Esophagus (tissue), 2 donors: ENCODE measurements around the gene HSPH1. TPM values are rescaled to one million over a fixed set of nuclear protein-coding genes. Genes with fewer than 3 reads are reported as not detected.

ENCODE experiments used
- H3K27ac ChIP-seq, 2 donors: one replicate each; pipeline ENCODE4 v1.5.1; 2013; ENCODE audit warnings: low read depth in 2 of 2, mild to moderate bottlenecking in 2 of 2, inconsistent platforms in 1 of 2, low read length in 1 of 2, moderate library complexity in 1 of 2
- H3K27me3 ChIP-seq, 2 donors: one replicate each; pipeline ENCODE4 v1.6.1; 2013; ENCODE audit warnings: low read length in 2 of 2, control low read depth in 1 of 2, mild to moderate bottlenecking in 1 of 2; ENCODE audit not compliant: insufficient read depth in 2 of 2, control insufficient read depth in 1 of 2
- H3K36me3 ChIP-seq, 2 donors: one replicate each; pipeline ENCODE4 v1.6.1; 2013; ENCODE audit warnings: low read length in 1 of 2; ENCODE audit not compliant: control insufficient read depth in 2 of 2, insufficient read depth in 2 of 2
- H3K4me1 ChIP-seq, 2 donors: one replicate each; pipeline ENCODE4 v1.6.1; 2013; ENCODE audit warnings: low read length in 1 of 2; ENCODE audit not compliant: control insufficient read depth in 2 of 2, insufficient read depth in 2 of 2
- H3K4me3 ChIP-seq, 2 donors: one replicate each; pipeline ENCODE4 v1.5.1; 2013; ENCODE audit warnings: low read length in 2 of 2, mild to moderate bottlenecking in 2 of 2, low read depth in 1 of 2, moderate library complexity in 1 of 2
- H3K9me3 ChIP-seq, 2 donors: one replicate each; pipeline ENCODE4 v1.6.1; 2013; ENCODE audit warnings: mild to moderate bottlenecking in 2 of 2, low read depth in 1 of 2, low read length in 1 of 2, moderate library complexity in 1 of 2; ENCODE audit not compliant: control insufficient read depth in 2 of 2, insufficient read depth in 1 of 2
- WGBS, 2 donors: extraction: QIAGEN DNeasy Blood & Tissue Kit; methylation state at CpG; one replicate each; pipeline ENCODE4 v1.1.7; 2013; 5-methylcytosine and 5-hydroxymethylcytosine counted together
- polyA plus RNA-seq, 2 donors: library from polyadenylated mRNA; stranded (reverse); fragments of 200-250 nt; gene quantifications; one replicate each; pipeline ENCODE4 v1.2.3, GENCODE V29; 2013
- donor health status: healthy with polysubstance abuse.
- donor health status: Bipolar disorder and iron deficiency.

The HSPH1 gene
- polyA plus RNA-seq = 10 to 100 TPM; 22.0 to 31.3 TPM

GRCh38 chr13:31161557-31162150 lies at the start of gene HSPH1:
TSS of gene HSPH1 (minus strand) at chr13:31161904. CDS start at chr13:31161582, 322 bp downstream.
- H3K27ac ChIP-seq = peak within 1 kb of the TSS; percentile 89 to 94
- 0% methylated on average over 53 to 54 of the region's 54 CpGs for WGBS, 2 donors
- peak within 1 kb of the TSS; percentile 93 to 95 for H3K4me3 ChIP-seq
- H3K36me3 ChIP-seq = no peaks in the 10 kb centered on the region
- H3K4me1 ChIP-seq = no peaks in the 10 kb centered on the region
- H3K27me3 ChIP-seq = no peaks in the 10 kb centered on the region
- no peaks in the 10 kb centered on the region for H3K9me3 ChIP-seq

- Histone ChIP-seq H3K36me3 (no peaks in the 10 kb centered on the region), H3K27me3 (no peaks in the 10 kb centered on the region), H3K9me3 (no peaks in the 10 kb centered on the region), H3K4me3 (no peak overlapping the region), H3K4me1 (peaks cover 5 to 6% of the 10 kb centered on the region in 2 donors), H3K27ac (no peak overlapping the region)
- 31 to 38% methylated on average over 4 of the region's 4 CpGs for WGBS, 2 donors
These were observed 48.1 kb upstream of the HSPH1 start for GRCh38 chr13:31209841-31210210.

- Histone ChIP-seq H3K9me3 (no peaks in the 10 kb centered on the region), H3K4me3 (no peak overlapping the region), H3K36me3 (no peaks in the 10 kb centered on the region), H3K27me3 (no peaks in the 10 kb centered on the region), H3K4me1 (peaks cover 5 to 6% of the 10 kb centered on the region in 2 donors), H3K27ac (peak overlapping the region in 1 of 2 donors; percentile 55)
- WGBS, 2 donors = 29 to 45% methylated on average over 8 of the region's 8 CpGs
These were observed 47.6 kb upstream of the HSPH1 start for GRCh38 chr13:31209172-31209840.

DNA sequence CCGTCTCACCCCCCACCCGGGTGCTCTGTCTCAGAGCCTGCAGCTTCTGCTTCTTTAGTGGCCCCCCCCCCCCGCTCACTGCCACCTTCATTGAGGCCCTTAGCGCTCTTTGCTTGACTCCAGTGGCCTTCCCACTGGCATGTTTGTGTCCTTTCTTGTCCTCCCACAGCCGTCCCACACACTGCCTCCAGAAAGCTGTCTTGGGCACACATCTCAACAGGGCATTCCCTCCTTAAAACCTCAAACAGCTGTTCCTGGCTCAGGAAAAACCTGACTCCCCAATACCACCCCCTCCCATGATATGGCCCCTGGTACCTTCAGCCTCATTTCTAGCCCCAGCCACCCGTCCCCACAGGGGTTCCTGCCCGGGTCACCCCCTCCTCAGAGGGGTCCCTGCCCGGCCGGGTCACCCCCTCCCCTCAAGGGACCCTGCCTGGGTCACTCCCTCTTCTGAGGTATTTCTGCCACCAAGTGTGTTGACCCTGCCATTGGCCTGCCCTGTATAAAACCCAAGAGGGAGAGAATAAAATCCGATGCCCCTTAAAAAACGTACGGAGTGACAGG lies 46.9 kb upstream of the HSPH1 start:
- Histone ChIP-seq H3K4me3 (no peak overlapping the region), H3K4me1 (peaks cover 5 to 6% of the 10 kb centered on the region in 2 donors), H3K9me3 (no peaks in the 10 kb centered on the region), H3K27me3 (no peaks in the 10 kb centered on the region), H3K36me3 (no peaks in the 10 kb centered on the region), H3K27ac (no peak overlapping the region)
- 63 to 67% methylated on average over 11 to 12 of the region's 12 CpGs for WGBS, 2 donors

- Histone ChIP-seq H3K4me3 (no peak overlapping the region), H3K27me3 (no peaks in the 10 kb centered on the region), H3K4me1 (peaks cover 7% of the 10 kb centered on the region in 2 donors), H3K36me3 (no peaks in the 10 kb centered on the region), H3K9me3 (no peaks in the 10 kb centered on the region), H3K27ac (no peak overlapping the region)
- WGBS, 2 donors = 41 to 53% methylated on average over 15 of the region's 15 CpGs
These were observed 46.2 kb upstream of the HSPH1 start for GRCh38 chr13:31207661-31208552.

DNA sequence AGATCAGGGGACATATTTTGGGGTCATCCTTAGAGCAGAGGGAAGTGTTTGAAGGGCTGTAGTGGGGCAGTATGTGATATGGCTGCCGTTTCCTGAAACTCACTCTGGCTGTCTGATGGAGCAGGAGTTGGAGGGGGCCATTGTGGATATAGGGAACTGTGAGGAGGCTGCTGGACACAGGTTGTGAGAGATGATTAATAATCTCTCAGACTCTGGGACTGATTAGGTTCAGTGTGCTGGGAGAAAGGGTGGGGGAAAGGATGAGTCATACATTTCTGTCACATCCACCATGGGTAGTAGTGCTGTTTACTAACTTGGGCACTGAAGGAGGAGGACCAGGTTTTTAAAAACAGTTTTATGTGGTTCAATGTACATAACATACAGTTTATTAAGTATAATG lies 42.9 kb upstream of the HSPH1 start:
- Histone ChIP-seq H3K4me1 (peaks cover 7% of the 10 kb centered on the region in 2 donors), H3K27me3 (no peaks in the 10 kb centered on the region), H3K36me3 (no peaks in the 10 kb centered on the region), H3K27ac (no peak overlapping the region), H3K4me3 (no peak overlapping the region), H3K9me3 (no peaks in the 10 kb centered on the region)
- WGBS, 2 donors = 81 to 88% methylated on average over 1 of the region's 1 CpG

DNA sequence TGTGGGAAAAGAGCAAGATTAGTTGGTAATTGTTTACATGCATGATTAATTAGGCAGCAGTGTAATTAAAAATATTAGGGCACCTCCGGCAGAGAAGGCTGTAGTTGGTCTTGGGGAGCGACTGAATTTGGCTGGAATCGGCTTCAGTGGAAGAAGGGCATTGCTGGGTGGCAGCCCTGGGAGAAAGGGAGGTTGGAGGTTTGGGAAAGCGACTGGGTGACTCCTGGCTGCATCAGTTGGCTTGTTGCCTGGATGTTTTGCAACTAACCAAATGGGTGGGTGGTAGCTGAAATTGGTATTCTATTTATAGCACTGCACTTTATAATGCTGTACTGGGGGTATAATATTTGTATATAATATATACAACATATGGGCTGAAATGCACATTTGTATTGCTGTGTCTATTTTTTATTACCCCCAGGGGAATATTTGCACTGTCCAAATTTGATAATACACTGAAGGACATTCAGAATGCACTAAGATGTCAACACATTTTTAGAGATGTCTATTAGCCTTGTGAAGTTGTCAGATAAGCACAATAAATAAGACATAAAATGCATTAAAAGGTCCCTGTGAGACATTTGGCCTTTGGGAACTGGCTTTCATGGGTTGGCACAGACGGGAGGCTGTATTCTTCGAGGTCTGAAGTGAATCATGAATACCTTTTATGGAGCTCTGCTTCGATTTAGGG lies 39.8 kb upstream of the HSPH1 start:
- 34 to 36% methylated on average over 7 of the region's 7 CpGs for WGBS, 2 donors
- H3K27ac ChIP-seq = peak overlapping the region in 1 of 2 donors; percentile 7
- H3K4me3 ChIP-seq = peak overlapping the region in 1 of 2 donors; percentile 89

GRCh38 chr13:31200637-31200971 lies 38.9 kb upstream of the HSPH1 start:
- Histone ChIP-seq H3K4me3 (peak overlapping the region; percentile 89), H3K27me3 (no peaks in the 10 kb centered on the region), H3K9me3 (no peaks in the 10 kb centered on the region), H3K4me1 (peaks cover 2 to 5% of the 10 kb centered on the region in 2 donors), H3K27ac (peak overlapping the region; percentile 98 to 99), H3K36me3 (no peaks in the 10 kb centered on the region)
- WGBS, 2 donors = 1% methylated on average over 34 of the region's 34 CpGs

More for the DNA sequence above, 39.8 kb upstream of the HSPH1 start:
- Histone ChIP-seq H3K9me3 (no peaks in the 10 kb centered on the region), H3K4me1 (peaks cover 2 to 5% of the 10 kb centered on the region in 2 donors), H3K36me3 (no peaks in the 10 kb centered on the region), H3K27me3 (no peaks in the 10 kb centered on the region)
